ENCODE measurements around the gene RAB1A.

Gene RAB1A

DNA sequence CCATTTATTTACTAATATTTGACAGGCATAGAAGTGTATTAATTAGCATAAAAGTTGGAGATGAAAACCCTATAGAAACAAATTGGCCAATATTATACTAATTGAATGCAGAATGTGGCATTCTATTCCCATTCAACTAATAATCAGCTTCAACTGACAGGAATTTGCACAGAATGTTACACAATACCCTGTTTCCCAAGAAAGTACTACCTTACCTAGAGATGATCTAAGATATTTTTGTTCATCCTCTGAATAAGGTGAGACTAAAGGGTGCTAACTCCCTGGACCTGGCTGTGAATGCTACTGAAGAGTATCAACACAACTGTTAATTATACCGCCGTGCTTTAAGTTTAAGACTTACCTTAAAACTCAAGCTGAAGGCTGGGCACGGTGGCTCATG is 44.8 kb downstream of the RAB1A start:
- no peak for DNase-seq

DNA sequence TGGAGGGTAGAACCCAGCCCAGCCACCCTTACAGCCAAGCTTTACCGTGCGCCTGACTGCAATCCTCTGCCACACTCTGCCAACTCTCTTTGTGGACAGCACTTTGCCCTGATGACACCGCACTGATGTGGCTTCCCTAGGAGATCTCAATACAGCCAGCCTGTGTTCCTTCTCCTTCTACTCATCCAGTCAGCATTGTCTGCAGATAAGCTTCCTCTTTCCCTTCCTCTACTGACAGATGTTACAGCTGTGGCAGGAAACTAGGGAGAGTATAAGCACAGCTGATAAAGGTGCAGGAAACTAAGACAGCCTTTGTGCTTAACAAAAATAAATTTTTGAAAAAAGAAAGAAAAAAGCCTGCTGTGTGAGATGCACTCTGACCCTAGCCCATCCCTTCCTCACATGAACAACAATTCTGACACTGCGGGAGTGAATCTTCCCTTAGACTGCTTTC is 48.6 kb downstream of the RAB1A start:
- peak; percentile 74 for DNase-seq

DNA sequence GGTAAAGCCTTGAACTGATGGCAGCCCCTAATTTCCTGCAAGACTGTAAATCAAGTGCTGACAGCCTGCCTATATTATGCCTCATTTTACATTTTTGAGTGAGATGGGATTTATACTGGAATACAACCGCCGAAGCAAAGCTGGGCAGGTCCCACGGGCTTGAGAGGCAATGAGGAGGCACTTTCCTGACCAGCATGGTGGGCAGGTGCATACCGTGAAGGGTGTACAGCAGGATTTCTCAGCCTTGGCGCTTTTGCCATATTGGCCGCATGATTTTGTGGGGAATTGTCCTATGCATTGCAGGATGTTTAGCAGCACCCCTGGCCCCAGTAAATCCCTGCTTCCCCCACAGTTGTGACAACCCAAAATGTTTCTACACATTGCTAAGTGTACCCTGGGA is 50.9 kb downstream of the RAB1A start:
- DNase-seq = no peak

DNA sequence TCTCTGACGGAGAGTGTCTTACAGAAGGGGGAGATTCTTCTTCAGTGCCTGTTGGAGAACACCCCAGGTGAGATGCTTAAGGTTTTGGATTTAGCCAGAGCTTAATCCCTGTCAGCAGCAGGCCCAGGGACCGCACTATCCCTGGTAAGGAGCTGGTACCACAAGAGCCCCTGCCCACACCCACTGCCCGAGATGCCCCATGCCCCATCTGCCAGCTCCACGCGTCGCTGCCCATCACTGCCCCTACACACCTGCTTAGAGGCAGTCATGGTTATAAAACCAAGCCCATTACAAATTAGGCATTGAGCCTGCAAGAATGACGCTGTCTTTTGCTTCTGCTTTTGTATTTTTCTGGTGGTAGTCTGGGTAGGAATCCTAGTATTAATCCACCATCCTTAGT is 52.0 kb downstream of the RAB1A start:
- DNase-seq = no peak

DNA sequence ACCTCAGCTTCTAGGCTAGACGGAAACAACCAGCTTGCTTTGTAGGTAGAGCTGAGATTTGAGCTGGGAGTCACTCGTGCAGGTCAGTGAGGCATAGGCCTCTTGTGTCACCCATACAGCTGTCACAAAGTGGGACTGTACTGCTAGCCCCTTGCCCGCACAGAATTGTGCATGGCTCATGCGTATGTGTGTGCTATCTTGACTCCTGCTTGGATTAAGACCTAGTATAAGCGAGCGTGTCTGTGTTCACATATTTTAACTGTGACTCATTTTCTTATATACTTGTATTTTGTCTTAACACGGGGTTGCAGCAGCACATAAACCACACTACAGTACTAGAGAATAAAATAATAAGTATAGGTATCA is 53.6 kb downstream of the RAB1A start:
- DNase-seq = no peak

DNA sequence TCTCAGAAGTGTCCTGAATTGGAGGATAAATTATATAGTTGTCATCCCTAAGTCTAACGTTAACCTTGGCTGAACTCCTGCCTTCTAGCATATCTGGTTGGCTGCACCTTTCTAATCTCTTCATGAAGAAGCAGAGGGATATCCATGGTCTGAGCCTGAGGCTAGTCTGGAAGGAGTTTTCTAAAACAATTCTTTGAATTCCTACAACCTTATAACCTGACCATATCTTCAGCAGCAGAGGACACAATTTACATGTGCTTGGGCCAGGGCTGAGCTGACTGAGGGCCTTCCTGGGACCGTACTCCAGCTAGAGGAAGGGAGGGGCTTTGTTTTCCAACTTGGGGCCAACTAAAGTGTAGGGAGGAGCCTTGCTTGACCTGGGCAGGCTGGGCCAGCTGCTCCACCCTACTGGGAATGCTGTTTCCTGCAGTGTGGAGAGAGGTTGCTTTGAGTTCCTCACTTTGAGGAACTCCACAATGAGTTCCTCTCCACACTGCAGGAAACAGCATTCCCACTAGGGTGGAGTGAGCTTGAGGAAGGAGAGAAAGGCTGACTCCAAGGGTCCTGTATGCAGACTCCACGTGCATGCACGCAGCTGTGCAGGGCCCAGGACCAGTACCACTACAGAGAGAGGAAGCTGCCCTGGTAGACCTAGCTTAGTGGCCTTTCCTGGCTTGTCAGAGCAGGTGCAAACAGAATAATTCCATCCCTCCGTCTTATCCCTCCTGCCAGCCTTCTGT is 54.1 kb downstream of the RAB1A start:
- no peak for DNase-seq

DNA sequence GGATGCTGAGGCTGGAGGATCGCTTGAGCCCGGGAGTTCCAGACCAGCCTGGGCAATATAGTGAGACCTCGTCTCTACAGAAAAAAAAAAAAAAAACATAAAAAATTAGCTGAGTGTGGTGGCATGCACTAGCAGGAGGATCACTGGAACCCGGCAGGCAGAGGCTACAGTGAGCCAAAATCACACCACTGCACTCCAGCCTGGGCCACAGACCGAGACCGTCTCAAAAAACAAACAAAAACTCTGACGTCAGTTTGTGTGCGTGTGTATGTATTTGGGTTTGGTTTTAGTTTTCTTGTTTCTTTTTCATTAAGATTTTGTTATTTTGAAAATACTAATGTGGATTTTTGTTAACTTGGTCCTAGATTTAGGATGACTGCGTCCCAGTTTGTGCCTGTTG is 54.7 kb downstream of the RAB1A start:
- DNase-seq = no peak

- no peak for DNase-seq
Observed at GRCh38 chr2:65073879-65074565, 55.9 kb downstream of the RAB1A start.

DNA sequence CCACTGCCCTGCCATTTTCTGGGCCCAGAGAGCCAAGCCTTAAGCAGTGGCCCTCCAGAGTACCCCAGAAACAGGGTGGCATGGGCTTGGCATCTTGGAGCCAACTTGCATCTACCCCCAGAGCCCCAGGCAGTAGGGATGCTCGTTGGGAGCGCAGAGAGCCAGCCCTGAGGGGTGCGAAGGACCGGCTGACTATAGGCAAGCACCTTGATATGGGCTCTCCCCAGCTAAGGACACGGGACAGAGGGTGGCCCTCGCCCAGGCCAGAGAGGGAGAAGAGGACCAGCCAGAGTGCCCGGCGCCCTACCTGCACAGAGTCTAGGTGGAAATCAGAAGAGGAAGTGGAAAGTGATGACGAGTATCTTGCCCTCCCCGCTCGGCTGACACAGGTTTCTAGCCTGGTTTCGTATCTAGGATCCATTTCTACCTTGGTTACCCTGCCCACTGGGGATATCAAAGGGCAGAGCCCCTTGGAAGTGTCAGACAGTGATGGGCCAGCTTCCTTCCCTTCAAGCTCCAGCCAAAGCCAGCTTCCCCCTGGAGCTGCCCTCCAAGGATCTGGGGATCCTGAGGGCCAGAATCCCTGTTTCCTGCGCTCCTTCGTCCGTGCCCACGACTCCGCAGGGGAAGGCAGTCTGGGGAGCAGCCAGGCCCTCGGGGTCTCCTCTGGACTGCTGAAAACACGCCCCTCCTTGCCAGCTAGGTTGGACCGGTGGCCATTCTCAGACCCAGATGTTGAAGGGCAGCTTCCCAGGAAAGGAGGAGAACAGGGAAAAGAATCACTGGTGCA is 57.5 kb downstream of the RAB1A start:
- DNase-seq = no peak

- DNase-seq = no peak
Observed at GRCh38 chr2:65071499-65072180, 58.3 kb downstream of the RAB1A start.

DNA sequence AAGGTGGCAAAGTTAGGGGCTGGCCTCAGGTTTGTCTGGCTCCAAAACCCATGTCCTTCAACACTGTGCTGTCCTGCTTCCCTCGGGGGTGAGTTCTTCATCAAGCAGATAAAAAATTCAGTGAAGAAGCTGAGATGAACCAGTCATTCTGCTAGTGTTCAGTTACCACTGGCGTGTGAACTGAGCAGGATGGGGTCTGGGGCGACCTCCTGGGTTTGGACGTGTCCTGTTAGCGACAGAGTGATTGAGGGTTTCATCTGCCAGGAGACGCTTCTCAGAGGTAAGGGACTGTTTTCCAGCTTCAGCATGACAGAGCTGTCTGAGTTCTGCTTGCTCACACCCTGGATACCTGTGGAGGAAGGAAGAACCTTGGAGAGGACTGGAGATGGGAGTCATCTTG is 59.0 kb downstream of the RAB1A start:
- DNase-seq = no peak

DNA sequence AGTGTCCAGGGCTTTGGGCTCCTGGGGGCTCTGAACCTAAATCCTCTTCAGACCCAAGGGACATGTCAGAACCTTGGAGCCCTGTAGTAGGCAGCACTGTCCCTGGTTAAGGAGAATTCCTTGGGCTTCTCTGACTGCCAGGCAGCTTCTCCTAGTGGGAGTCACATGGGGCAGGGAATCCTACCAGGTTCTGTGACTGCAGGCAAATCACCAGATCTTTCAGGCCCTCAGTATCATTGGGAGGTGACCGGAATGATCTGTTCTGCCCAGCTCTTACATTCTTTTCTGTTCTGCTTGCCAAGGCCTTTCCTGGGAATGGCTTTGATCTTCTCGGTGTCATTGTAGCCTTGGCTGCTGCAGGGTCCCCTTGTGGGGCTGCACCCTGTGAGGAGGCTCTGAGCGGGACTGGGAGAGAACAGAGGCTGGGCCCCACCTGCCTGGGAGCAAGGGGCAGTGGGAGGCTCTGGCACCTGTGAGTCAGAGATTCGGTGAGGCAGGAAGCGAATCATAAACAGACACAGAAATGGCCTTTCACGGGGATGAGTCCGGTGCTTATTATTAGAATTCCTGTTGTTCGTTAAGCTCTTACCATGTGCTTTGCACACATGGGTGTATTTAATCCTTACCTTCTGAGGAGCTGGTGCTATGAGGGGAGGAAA is 59.6 kb downstream of the RAB1A start:
- DNase-seq = no peak

GRCh38 chr2:65069439-65069824 is 60.5 kb downstream of the RAB1A start:
- no peak for DNase-seq

DNA sequence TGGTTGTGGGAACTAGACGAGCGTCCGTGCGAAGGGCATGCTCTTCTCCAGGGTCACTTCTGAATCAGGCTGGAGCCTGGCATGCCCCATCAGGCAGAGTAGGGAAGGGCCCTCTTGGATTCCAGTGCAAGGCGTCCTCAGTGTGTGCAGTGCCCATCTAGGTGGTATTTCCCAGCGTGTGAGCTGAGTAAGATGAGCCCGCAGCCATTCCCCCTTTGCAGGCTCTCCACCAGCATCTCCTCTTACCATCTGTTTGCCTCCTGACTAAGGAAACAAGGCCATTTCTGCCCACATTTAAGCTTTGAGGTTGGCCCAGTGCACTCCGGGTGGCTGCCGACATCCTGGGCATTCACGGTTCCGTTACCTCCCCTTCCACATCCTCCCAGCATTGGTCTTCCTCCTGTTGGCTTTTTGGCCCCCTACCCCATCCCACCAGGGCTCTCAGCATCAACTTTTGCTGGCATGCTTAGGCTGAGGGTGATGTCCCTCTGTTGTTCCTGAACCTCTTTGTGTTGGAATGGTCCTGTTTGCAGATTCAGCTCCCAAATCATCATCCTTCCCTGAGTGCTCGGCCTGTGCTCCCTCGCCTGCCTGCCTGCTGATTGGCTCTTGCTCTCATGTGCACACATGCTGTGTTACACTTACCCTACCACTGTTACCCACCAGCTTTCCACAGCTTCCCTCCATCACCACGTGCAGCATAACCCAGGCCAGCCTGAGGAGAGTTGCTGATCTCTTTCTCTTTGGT is 61.9 kb downstream of the RAB1A start:
- DNase-seq = no peak

- peak; percentile 98 for DNase-seq
Observed at GRCh38 chr2:65064728-65065552, 65.0 kb downstream of the RAB1A start.

DNA sequence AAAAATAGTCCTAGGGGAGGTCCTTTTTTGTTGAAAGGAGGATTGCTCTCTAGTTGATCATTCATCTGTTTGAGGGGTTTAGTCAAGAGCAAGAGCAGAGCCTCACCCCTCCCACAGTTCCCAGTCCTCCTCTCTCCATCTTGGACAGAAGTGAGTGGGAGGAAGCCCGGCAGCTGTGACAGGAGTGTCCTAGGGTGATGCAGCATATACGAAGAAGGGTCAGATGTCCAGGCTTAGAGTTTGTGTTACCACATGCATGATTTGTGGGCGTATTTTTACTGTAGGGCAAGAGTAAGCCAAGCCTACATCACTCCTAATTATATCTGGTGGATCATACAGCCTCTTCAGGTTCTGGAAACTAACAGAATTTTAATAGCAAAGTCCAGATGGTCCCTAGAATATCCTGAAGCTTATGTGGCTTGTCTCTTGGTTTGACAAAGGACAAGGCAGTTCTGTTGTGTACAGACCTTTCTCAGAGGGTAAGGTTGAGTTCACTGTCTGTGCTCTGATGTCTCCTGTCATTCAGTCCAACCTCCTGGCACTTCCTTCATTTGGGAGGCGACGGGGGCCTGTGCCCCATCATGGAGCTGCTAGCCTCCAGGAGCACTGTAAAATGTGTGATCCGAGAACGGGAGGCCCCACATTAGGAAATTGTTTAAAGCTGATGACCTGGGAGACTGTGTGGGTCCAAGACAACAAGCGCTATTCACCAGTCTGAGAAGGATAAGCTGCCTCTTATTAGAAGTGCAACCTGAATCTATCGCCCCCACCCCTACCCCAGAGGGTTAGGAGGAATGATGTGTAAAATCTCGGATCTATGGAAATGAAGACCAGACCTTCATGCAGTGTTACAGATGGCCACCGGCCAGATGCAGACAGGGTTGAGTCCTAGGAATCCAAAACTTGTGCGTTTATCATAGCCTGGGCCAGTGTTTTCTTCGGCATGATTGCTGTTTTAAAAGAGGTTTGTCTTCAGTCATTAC is 66.8 kb downstream of the RAB1A start:
- peak; percentile 91 for DNase-seq

GRCh38 chr2:65061910-65062339 is 68.0 kb downstream of the RAB1A start:
- DNase-seq = no peak

DNA sequence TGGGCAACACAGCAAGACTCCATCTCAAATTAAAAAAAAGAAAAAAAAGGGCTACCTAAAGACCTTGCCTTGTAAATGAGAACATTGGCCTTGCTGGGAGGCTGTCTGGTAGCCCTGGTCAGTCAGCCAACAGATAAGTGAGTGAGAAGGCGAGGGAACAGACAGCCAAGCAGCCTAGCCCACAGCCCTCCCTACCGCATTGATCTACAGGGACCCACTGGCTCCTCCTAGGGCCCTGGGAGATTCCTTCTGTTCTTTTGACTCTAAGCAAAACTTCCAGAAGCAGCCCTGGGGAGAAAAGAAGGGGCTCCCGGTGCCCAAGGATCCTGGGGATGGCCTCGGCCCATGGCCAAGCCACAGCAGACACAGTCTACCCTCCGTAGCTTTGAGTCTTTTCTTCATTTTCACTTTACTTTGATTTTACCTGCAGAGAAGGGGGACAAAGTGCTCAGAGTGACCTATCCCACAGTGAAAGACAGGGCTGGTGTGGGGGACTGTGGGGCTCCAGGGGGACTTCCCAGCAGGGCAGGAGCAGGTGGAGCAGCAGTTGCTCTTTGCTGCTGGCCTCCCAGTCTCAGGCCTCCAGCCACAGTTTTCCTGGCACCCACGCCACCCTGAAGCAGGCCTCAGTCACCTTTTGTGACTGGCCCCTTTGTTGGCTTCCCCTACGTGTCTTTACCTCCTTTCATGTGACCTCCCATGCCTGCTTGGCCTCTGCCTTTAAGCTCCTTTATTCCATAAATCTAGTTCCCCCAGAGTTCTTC is 68.6 kb downstream of the RAB1A start:
- no peak for DNase-seq

DNA sequence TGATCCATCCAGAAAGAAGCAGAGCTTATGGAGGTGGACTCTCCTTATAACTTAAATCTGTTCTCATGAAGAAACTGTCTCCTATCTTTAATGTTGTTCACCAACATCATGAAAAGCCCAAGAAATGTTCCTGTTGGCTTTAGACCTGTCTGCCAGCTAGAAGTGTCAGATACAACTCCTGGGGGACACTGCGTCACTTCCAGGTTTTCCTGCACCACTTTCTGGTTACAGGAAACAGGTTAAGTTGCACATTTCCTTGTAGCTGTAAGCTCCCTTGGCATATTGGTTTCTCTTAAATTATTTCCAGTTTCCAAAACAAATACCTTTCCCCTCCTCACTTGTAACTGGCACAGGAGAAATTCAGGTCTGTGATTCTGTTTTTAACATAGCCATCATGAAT is 70.8 kb downstream of the RAB1A start:
- no peak for DNase-seq

Data from suppressor macrophage treated with lipopolysaccharide for 4 hours (primary cell).